Measurements from ENCODE around the gene SDCCAG8.
"Not testable (repeated sequence)": the region's sequence is repeated elsewhere in the genome, so short reads cannot be mapped to it uniquely, and the experiment has no call there.

Gene SDCCAG8

DNA sequence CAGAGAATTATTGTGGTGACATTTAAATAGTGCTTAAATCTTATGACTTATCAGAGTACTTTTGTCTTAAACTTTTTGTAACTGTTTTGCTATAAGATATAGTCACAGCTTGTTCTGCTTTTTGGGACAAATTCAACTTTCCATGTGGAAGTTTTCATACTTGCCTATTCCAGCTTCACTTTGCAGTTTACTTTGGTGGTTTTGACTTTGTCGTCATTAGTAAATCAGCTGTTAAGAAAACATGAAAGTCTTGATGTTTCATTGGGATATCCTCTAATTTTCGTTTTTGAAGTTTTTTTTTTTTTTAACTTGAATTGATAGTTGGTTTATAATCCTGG is 31.3 kb downstream of the SDCCAG8 start:
- DNase-seq = no peak

GRCh38 chr1:243287652-243288051 is 31.8 kb downstream of the SDCCAG8 start:
- DNase-seq = no peak

- no peak for DNase-seq
Observed at GRCh38 chr1:243288062-243288461, 32.2 kb downstream of the SDCCAG8 start.

DNA sequence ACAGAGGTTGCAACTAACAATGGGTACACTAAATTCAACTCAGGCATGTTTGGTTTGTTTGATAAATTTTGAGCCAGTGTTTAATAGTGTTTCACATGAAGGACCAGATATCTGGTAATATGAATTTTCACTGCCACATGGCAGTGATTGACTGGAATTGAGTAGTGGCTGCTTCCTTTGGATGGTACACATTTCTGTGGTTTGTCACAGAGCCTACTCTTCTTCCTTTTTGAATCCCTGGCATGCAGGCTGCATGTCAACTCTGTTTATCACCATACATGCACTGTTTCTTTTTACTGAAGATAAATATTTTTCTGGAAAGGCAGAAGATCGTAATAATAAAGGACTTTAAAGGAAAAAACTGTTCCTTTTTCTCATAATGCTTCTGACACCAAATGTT is 35.5 kb downstream of the SDCCAG8 start:
- no peak for DNase-seq

DNA sequence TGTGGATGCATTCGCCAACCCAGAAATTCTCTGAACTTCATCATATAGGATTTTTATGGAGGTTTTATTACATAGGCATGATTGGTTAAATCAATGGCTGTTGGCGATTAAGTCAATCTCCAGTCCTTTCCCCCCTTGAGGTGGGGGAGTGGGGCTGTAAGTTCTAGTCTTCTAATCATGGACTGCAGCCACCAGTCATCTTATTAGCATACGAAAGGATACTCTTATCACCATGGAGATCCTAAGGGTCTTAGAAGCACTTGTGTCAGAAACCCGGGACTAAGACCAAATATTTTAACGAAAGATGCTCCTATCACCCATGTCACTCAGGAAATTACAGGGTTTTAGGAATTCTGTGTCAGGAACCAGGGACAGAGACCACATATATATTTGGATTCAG is 36.3 kb downstream of the SDCCAG8 start:
- DNase-seq = no peak

- DNase-seq = no peak
Observed at GRCh38 chr1:243293941-243294722, 38.3 kb downstream of the SDCCAG8 start.

GRCh38 chr1:243294723-243295121 is 38.9 kb downstream of the SDCCAG8 start:
- DNase-seq = no peak

- DNase-seq = no peak
Observed at GRCh38 chr1:243299069-243299468, 43.2 kb downstream of the SDCCAG8 start.

DNA sequence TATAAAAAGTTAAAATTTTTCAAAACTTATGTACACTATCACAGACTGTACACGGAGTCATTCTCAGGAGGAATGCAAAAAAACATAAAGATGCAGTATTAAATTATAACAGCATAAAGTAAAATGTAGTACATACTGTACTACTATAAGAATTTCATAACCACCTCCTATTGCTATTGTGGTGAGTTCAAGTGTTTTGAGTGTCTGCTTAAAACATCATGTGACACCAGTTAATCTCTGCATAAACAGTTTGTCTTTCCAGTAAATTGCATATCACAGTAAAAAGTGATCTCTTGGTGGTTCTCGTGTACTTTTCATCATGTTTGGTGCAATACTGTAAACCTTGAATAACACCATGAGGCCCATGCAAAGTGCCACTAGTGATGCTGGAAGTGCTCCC is 45.2 kb downstream of the SDCCAG8 start:
- DNase-seq = no peak

DNA sequence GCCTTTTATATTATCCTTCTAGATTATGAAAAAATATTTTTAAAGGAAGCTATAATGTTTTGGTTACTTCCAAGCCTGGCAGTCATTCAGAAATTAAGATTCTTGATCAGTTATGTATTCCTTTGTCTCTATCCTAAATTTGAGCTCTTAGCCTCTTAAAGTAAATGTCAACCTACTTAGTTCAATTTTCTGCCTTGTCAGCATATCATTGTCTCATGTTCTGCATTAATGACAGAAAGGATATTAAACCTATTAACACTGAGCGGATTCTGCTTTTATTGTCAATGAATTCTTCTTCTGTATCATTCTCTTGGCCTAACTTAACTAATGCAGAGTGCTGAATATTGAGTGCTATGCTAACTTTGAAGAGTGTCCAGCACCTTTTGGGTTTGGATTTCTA is 56.0 kb downstream of the SDCCAG8 start:
- DNase-seq = no peak

- DNase-seq = no peak
Observed at GRCh38 chr1:243312952-243313634, 57.3 kb downstream of the SDCCAG8 start.

GRCh38 chr1:243313635-243314536 is 58.0 kb downstream of the SDCCAG8 start:
- no peak for DNase-seq

DNA sequence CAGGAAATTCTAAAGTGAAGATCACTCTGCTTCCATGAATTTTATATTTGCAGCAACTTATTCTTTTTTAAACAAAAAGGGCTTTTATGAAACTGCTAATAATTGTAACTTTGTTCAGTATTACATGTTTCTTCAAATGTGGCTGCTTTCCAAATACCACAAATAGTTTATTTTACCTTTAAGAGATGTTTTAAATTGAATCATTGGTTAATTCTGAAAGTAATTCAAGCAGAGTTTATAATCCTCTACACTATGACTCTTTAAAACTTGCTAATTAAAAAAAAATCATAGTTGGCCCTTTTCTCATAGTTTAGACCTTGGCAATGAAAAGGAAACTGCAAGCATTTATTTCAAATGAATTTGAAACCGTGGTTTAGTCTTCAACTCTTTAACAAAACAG is 59.6 kb downstream of the SDCCAG8 start:
- no peak for DNase-seq

- no peak for DNase-seq
Observed at GRCh38 chr1:243315893-243316292, 60.1 kb downstream of the SDCCAG8 start.

DNA sequence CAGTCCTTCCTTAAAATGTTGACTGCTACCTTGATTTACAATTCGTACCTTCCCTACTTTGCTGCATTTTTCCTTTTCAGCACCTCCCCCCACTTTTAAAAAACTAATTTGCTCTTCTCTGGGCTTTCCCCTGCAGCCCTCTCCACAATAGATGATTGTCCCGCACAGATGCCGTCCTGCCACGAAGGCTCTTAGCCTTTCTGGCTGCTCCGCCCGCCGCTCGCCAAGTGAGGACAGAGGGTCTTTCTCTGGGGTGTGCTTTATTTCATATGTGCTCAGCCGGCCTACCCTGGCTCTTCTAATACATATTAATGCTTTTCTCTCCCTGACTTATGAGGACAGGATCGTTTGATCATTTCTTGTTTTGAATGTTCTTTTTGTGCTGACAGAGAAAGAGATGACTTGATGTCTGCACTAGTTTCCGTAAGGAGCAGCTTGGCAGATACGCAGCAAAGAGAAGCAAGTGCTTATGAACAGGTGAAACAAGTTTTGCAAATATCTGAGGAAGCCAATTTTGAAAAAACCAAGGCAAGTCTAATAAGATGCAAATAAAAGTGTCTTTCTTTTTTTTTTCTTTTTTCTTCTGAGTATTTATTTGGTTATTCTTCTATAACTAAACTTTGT is 60.6 kb downstream of the SDCCAG8 start:
- no peak for DNase-seq

DNA sequence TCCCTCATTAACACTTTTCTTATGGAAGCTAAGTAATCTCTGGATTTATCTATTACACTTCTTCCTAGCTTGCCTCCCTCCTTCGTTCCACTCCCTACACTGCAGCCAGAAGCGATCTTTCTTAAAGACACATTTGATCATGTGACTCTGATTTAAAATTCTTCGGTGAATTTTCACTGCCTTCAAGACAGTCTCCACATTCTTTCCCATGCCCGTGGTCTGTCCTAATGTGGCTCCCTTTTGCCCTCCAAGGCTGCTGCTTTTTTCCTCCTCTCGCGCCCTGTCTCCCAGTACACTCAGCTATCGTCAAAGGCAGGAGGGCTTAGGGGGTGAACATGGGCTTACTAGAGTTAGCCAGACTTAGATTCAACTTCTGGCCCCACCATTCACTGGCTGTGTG is 64.4 kb downstream of the SDCCAG8 start:
- DNase-seq = no peak

GRCh38 chr1:243322326-243322725 is 66.5 kb downstream of the SDCCAG8 start:
- no peak for DNase-seq

GRCh38 chr1:243323491-243323890 is 67.7 kb downstream of the SDCCAG8 start:
- no peak for DNase-seq

GRCh38 chr1:243325305-243325890 is 69.6 kb downstream of the SDCCAG8 start:
- DNase-seq = peak; percentile 12

DNA sequence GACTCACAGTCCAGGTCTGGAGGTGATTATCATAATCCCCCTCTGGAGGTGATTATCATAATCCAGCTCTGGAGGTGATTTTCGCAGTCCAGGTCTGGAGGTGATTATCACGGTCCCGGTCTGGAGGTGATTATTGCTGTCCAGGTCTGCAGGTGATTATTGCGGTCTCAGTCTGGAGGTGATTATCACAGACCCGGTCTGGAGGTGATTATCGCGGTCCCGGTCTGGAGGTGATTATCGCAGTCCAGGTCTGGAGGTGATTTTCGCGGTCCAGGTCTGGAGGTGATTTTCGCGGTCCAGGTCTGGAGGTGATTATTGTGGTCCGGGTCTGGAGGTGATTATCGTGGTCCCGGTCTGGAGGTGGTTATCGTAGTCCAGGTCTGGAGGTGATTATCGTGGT is 76.6 kb downstream of the SDCCAG8 start:
- DNase-seq = no peak

DNA sequence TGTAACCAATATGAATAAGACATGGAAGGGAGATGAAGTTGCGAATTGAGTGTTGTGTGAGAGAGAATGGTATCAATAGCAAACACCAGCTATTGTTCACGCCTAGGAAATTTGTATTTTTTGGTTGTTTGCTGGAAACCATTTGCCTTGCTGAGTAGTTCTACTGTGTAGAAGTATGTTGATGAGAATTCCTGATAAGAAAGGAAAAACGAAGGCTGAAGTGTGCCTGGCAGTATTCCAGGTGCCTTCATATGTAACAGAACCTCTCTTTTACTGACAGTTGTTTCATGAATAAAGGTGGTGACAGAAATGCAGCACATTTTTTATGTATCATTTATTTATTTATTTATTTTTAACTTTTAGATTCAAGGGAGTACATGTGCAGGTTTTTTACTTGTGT is 79.5 kb downstream of the SDCCAG8 start:
- no peak for DNase-seq

DNA sequence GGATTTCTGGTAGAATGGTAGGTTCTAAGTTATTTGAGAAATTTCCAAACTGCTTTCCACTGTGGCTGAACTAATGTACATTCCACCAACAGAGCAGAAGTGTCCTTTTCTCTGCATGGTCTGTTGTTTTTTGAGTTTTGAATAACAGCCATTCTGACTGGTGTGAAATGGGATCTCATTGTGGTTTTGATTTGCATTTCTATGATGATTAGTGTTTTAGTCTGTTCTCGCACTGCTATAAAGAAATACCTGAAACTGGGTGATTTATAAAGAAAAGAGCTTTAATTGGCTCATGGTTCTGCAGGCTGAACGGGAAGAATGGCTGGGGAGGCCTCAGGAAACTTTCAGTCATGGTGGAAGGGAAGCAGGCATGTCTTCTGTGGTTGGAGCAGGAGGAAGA is 80.3 kb downstream of the SDCCAG8 start:
- DNase-seq = no peak

DNA sequence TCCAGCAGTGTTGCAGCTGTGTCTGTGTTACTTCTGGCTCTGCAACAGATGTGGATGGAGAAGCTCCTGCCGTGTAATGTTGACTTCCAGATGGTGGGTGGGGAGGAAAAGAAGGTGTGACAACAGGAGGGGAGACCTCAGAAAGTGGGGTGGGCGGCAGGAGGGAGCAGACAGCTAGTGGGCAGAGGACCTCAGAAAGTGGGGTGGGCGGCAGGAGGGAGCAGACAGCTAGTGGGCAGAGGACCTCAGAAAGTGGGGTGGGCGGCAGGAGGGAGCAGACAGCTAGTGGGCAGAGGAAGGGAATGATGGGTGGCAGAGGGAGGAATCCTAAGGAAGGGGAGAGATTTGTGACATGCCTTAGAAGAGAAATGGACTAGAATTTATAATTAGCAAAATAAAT is 83.0 kb downstream of the SDCCAG8 start:
- DNase-seq = not testable (repeated sequence)

Measured in effector CD4-positive, alpha-beta T cell (primary cell).